Effector memory CD4-positive, alpha-beta T cell (primary cell): ENCODE results near the gene ATP8B2.
"Not testable (repeated sequence)": the region's sequence is repeated elsewhere in the genome, so short reads cannot be mapped to it uniquely, and the experiment has no call there.

Source experiments
- DNase-seq, 3 donors: peaks; one replicate each; pipeline ENCODE4 v3.0.0-alpha.2; 2020
- H3K27ac ChIP-seq: 2 replicates; pipeline ENCODE4 v1.7.0; 2013; ENCODE audit warnings: mild to moderate bottlenecking, low read length, moderate library complexity; ENCODE audit not compliant: insufficient read depth, poor library complexity, severe bottlenecking
- H3K27me3 ChIP-seq: replicated peaks from 2 replicates; pipeline ENCODE4 v1.7.0; 2013; ENCODE audit warnings: mild to moderate bottlenecking, low read length; ENCODE audit not compliant: insufficient read depth, control insufficient read depth, poor library complexity, severe bottlenecking
- H3K36me3 ChIP-seq: 2 replicates; pipeline ENCODE4 v1.7.0; 2013; ENCODE audit warnings: mild to moderate bottlenecking, low read length, moderate library complexity; ENCODE audit not compliant: control insufficient read depth, insufficient read depth
- H3K4me1 ChIP-seq: 2 replicates; pipeline ENCODE4 v1.7.0; 2013; ENCODE audit warnings: low read length, mild to moderate bottlenecking; ENCODE audit not compliant: control insufficient read depth, insufficient read depth, poor library complexity, severe bottlenecking
- H3K4me3 ChIP-seq: 2 replicates; pipeline ENCODE4 v1.7.0; 2013; ENCODE audit warnings: low read length, low read depth, mild to moderate bottlenecking; ENCODE audit not compliant: insufficient read depth, poor library complexity, severe bottlenecking
- H3K9me3 ChIP-seq: 2 replicates; pipeline ENCODE4 v1.7.0; 2013; ENCODE audit warnings: mild to moderate bottlenecking, low read length, moderate library complexity; ENCODE audit not compliant: control insufficient read depth

The ATP8B2 gene

DNA sequence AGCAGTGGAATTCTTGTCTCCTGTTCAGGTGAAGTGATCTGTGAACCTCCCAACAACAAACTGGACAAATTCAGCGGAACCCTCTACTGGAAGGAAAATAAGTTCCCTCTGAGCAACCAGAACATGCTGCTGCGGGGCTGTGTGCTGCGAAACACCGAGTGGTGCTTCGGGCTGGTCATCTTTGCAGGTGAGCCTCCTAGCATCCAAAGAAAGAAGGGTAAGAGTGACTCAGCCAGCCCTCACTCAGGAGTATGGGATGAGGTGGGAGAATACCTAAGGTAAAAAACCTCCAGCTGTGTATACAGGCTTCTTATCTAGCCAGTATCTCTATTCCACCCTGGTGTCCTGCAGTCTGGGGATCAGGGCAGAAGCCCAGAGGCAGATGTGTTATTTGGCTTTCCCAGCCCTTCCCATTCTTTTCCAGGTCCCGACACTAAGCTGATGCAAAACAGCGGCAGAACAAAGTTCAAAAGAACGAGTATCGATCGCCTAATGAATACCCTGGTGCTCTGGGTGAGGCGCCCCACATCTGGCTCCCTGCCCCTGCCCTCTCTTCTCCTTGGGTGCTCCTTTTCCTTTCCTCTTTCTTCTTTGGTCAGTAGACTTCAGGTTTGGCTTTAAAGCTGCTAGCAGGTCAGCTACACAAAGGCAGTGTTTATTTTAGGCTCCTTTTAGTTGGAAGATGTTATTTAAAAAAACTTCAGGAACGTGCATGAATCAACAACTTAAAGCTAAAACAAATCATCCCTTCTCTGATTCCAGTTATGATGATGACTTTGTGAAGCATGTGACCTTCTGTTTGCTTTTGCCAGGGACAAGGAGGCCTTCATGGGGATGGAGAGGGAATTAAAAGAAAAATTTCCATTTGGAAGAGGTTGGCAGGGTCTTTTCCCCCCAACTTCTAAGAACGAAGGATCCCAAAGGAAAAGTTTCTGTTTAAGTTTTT, 9.0 kb downstream of the ATP8B2 start:
- no peak overlapping the region for H3K4me3 ChIP-seq
- DNase-seq, result no peak
- peaks cover 71% of the 10 kb centered on the region for H3K4me1 ChIP-seq
- peaks cover 40% of the 10 kb centered on the region for H3K36me3 ChIP-seq
- H3K9me3 ChIP-seq, result no peaks in the 10 kb centered on the region
- no peaks in the 10 kb centered on the region for H3K27me3 ChIP-seq
- peak overlapping the region; percentile 52 for H3K27ac ChIP-seq

- peaks cover 71% of the 10 kb centered on the region for H3K4me1 ChIP-seq
- no peaks in the 10 kb centered on the region for H3K27me3 ChIP-seq
- no peak overlapping the region for H3K4me3 ChIP-seq
- H3K36me3 ChIP-seq, result peaks cover 48% of the 10 kb centered on the region
- H3K9me3 ChIP-seq, result no peaks in the 10 kb centered on the region
- DNase-seq, result peak; percentile 74 to 85 (median 81)
- peak overlapping the region; percentile 52 for H3K27ac ChIP-seq
Observed at GRCh38 chr1:154335025-154335714, 9.8 kb downstream of the ATP8B2 start.

- no peak for DNase-seq
- peaks cover 77% of the 10 kb centered on the region for H3K4me1 ChIP-seq
- peaks cover 48% of the 10 kb centered on the region for H3K36me3 ChIP-seq
- no peaks in the 10 kb centered on the region for H3K9me3 ChIP-seq
- peak overlapping the region; percentile 58 for H3K27ac ChIP-seq
- peak overlapping the region; percentile 20 for H3K4me3 ChIP-seq
- H3K27me3 ChIP-seq, result no peaks in the 10 kb centered on the region
Observed at GRCh38 chr1:154337253-154337894, 12.0 kb downstream of the ATP8B2 start.

GRCh38 chr1:154338875-154339274, 13.6 kb downstream of the ATP8B2 start:
- peaks cover 44% of the 10 kb centered on the region for H3K36me3 ChIP-seq

DNA sequence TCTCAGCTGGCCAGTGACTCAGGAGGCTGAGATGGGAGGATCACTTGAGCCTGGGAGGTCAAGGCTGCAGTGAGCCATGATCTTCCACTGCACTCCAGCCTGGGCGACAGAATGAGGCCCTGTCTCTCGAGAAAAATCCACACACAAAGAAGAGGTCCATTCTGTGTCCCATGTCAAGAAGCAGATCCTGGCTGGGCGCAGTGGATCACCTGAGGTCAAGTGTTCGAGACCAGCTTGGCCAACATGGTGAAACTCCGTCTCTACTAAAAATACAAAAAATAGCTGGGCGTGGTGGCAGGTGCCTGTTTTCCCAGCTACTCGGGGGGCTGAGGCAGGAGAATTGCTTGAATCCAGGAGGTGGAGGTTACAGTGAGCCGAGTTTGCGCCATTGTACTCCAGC, 16.0 kb downstream of the ATP8B2 start:
- Histone ChIP-seq H3K27ac (peak overlapping the region; percentile 66), H3K36me3 (peaks cover 59% of the 10 kb centered on the region), H3K4me1 (peaks cover 94% of the 10 kb centered on the region)
- H3K27me3 ChIP-seq, H3K9me3 ChIP-seq, H3K4me3 ChIP-seq, DNase-seq: not testable (repeated sequence)

More at GRCh38 chr1:154338875-154339274, 13.6 kb downstream of the ATP8B2 start:
- H3K4me3 ChIP-seq, result no peak overlapping the region
- H3K27ac ChIP-seq, result peak overlapping the region; percentile 17
- no peaks in the 10 kb centered on the region for H3K27me3 ChIP-seq
- peaks cover 90% of the 10 kb centered on the region for H3K4me1 ChIP-seq
- DNase-seq, result no peak
- no peaks in the 10 kb centered on the region for H3K9me3 ChIP-seq

- DNase-seq, result no peak
- Histone ChIP-seq H3K27me3 (no peaks in the 10 kb centered on the region), H3K27ac (peak overlapping the region; percentile 66), H3K4me1 (peaks cover 97% of the 10 kb centered on the region), H3K36me3 (peaks cover 65% of the 10 kb centered on the region), H3K4me3 (peak overlapping the region; percentile 53), H3K9me3 (no peaks in the 10 kb centered on the region)
Observed at GRCh38 chr1:154342132-154342531, 16.8 kb downstream of the ATP8B2 start.

- peak; percentile 66 to 68 (median 67) for DNase-seq
- peaks cover 92% of the 10 kb centered on the region for H3K4me1 ChIP-seq
- no peaks in the 10 kb centered on the region for H3K9me3 ChIP-seq
- H3K27me3 ChIP-seq, result no peaks in the 10 kb centered on the region
- peak overlapping the region; percentile 66 for H3K27ac ChIP-seq
- H3K36me3 ChIP-seq, result peaks cover 70% of the 10 kb centered on the region
- H3K4me3 ChIP-seq, result peak overlapping the region; percentile 53
Observed at GRCh38 chr1:154342836-154343472, 17.6 kb downstream of the ATP8B2 start.

DNA sequence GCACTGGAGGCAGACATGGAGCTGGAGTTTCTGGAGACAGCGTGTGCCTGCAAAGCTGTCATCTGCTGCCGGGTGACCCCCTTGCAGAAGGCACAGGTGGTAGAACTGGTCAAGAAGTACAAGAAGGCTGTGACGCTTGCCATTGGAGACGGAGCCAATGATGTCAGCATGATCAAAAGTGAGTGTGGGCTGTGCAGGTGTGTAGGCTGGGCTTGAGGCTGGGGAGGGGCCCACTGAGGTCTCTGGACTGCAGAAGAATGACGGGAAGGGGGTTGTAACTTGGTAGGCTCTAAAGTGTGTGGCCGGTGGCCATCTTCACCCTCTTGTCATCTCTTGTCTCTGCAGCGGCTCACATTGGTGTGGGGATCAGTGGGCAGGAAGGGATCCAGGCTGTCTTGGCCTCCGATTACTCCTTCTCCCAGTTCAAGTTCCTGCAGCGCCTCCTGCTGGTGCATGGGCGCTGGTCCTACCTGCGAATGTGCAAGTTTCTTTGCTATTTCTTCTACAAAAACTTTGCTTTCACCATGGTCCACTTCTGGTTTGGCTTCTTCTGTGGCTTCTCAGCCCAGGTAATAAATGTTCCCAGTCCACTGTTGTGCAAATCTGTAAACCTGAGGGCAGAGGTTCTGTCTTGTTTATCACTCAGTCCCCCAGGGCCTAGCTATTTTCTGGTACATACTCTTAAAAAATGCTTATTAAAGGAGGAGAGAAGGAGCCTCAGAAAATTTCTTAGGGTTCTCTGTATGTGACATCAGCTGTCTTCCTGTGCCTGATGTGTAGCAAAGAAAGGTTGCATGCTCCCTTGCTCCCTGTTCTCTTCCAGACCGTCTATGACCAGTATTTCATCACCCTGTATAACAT, 19.9 kb downstream of the ATP8B2 start:
- H3K4me3 ChIP-seq, result peak overlapping the region; percentile 53
- peak; percentile 62 to 71 (median 63) for DNase-seq
- peaks cover 74% of the 10 kb centered on the region for H3K4me1 ChIP-seq
- H3K9me3 ChIP-seq, result no peaks in the 10 kb centered on the region
- H3K27me3 ChIP-seq, result no peaks in the 10 kb centered on the region
- peaks cover 80% of the 10 kb centered on the region for H3K36me3 ChIP-seq
- peak overlapping the region; percentile 64 for H3K27ac ChIP-seq
